Heart right ventricle (tissue), 16 donors: ENCODE measurements around the gene KCNAB3. TPM values are rescaled to one million over a fixed set of nuclear protein-coding genes. Genes with fewer than 3 reads are reported as not detected.

Experiments
- ATAC-seq, 8 donors: fragments of 200-7000 bp; cut with Tn5 transposase; one replicate each; pipeline ENCODE4 v1.9.1; 2020; ENCODE audit warnings: mild to moderate bottlenecking in 8 of 8, moderate library complexity in 8 of 8, moderate number of reproducible peaks in 1 of 8
- DNase-seq, 2 donors: peaks; one replicate each; pipeline ENCODE4 v3.0.0-alpha.2; 2020
- H3K27ac ChIP-seq, 10 donors: fragments of 200-600 bp; sonication (generic) in 2 of 10; one replicate each; pipeline versions ENCODE4 v1.5.0 to v1.8.0; 2020 to 2022; ENCODE audit warnings: mild to moderate bottlenecking in 3 of 10
- H3K27me3 ChIP-seq, 7 donors: fragments of 200-600 bp; one replicate each; pipeline ENCODE4 v1.8.0; 2021 to 2022; ENCODE audit warnings: mild to moderate bottlenecking in 2 of 7
- H3K36me3 ChIP-seq, 9 donors: fragments of 200-600 bp; sonication (generic) in 1 of 9; one replicate each; pipeline versions ENCODE4 v1.5.0 to v1.8.0; 2020 to 2022; ENCODE audit warnings: mild to moderate bottlenecking in 2 of 9
- H3K4me1 ChIP-seq, 9 donors: fragments of 200-600 bp; sonication (generic) in 1 of 9; one replicate each; pipeline versions ENCODE4 v1.5.0 to v1.8.0; 2020 to 2022; ENCODE audit warnings: mild to moderate bottlenecking in 4 of 9
- H3K4me3 ChIP-seq, 10 donors: fragments of 200-600 bp; sonication (generic) in 2 of 10; one replicate each; pipeline versions ENCODE4 v1.5.0 to v1.8.0; 2020 to 2022; ENCODE audit warnings: mild to moderate bottlenecking in 7 of 10, moderate library complexity in 2 of 10
- H3K9me3 ChIP-seq, 11 donors: fragments of 200-600 bp in 10 of 11; sonication (generic) in 2 of 11; one replicate each; pipeline versions ENCODE4 v1.5.0 to v1.8.0; 2013 to 2022; ENCODE audit warnings: mild to moderate bottlenecking in 2 of 11, control low read depth in 1 of 11, moderate library complexity in 1 of 11
- CTCF ChIP-seq, 9 donors: fragments of 200-600 bp; sonication (generic) in 2 of 9; IDR thresholded peaks; one replicate each; pipeline versions ENCODE4 v1.5.0 to v1.8.0; 2021 to 2022; ENCODE audit warnings: antibody characterized with exemption in 9 of 9, mild to moderate bottlenecking in 5 of 9, moderate library complexity in 1 of 9
- WGBS, 2 donors: extraction: QIAGEN DNeasy Blood & Tissue Kit; methylation state at CpG; one replicate each; pipeline ENCODE4 v1.1.7; 2013; ENCODE audit warnings: inconsistent platforms in 1 of 2; 5-methylcytosine and 5-hydroxymethylcytosine counted together
- intact Hi-C, 10 donors: fragments of 100-400 bp; cut with DNase I; formaldehyde crosslinking; loops; one replicate each; pipeline versions ENCODE4 v1.11.1 to v1.14.2; 2022
- polyA plus RNA-seq, 2 donors: library from polyadenylated mRNA; stranded (reverse); fragments of 200-250 nt; gene quantifications; one replicate each; pipeline ENCODE4 v1.2.3, GENCODE V29; 2013
- total RNA-seq, 10 donors: library from RNA; stranded (reverse); fragmentation: NEBNext Ultra II Directional in 3 of 10; extraction: Animal tissue kit (Norgen Biotek cat#: 25700) in 3 of 10; gene quantifications; one replicate each; pipeline versions ENCODE4 v1.2.1 to v1.2.4, GENCODE V29; 2021 to 2023
- donor health status: Arrhythmogenic right ventricular cardiomyopathy.
- donor health status: ischemic (EF 13 %, LVEDD 7.1; RV severe dilation, severe dysfunction).
- donor health status: healthy with polysubstance abuse.
- donor health status: DM: no; HTN: yes; CAD: no.
- donor health status: DM: no; HTN: no; CAD: no.
- donor health status: ischemic (EF 25% LVEDD 6.9; RV normal size, moderate dysfunction).
- donor health status: ischemic (EF 25% LVEDD 5.7; RV mildly dilated, moderate dysfunction).
- donor health status: healthy.
- donor health status: DM: yes; HTN: yes; CAD: no.
- donor health status: Ischemic cardiomyopathy.
- donor health status: ischemic (EF 35%, LVEDD 5.7; RV mildly dilated, moderate dysfunction).
- donor health status: nonischemic (EF 11% LVEDD 7.7; RV severe dilation, severe dysfunction).
- donor health status: DM: yes; HTN: yes; CAD: no.
- donor health status: PGD.
- donor health status: ischemic (EF 29% LVEDD 5.4; RV normal size, mild dysfunction).
- donor health status: nonischemic (EF 23%, LVEDD 6.1; RV moderate dilation, normal function).

The KCNAB3 gene
- total and polyA plus RNA-seq, 12 donors: 0.11 to 1.5 (median 0.39) TPM

- peaks cover 19 to 79% (median 58%) of the 10 kb centered on the region in 9 donors for H3K4me1 ChIP-seq
- peak overlapping the region; percentile 40 to 96 (median 78) for H3K4me3 ChIP-seq
- H3K27me3 ChIP-seq: no peaks in the 10 kb centered on the region
- DNase-seq (peak in 1 of 2 donors; percentile 26), ATAC-seq (no peak)
- WGBS, 2 donors: 5 to 8% methylated on average over 30 of the region's 30 CpGs
- peak in 1 of 9 donors; percentile 2 for TF ChIP-seq CTCF (IDR thresholded peaks at IDR 0.05)
- intact Hi-C loops: loop anchor here in 3 of 10 donors (2.0 to 5.0 kb wide), 3 partner anchors 30 to 54 kb away; partner anchors contain the start of genes NAA38 (in 2 of the 3), CNTROB (in 1 of the 3), KDM6B (in 1 of the 3) and TRAPPC1 (in 1 of the 3)
- peaks cover 0 to 19% (median 0%) of the 10 kb centered on the region in 9 donors for H3K36me3 ChIP-seq
- no peaks in the 10 kb centered on the region for H3K9me3 ChIP-seq
- H3K27ac ChIP-seq: peak overlapping the region in 9 of 10 donors; percentile 81 to 98 (median 92)
Measured at GRCh38 chr17:7886227-7887037, 43.2 kb downstream of the KCNAB3 start.

- ATAC-seq (peak in 1 of 8 donors; percentile 0), DNase-seq (peak; percentile 25 to 47)
- WGBS, 2 donors: 1% methylated on average over 41 to 56 of the region's 64 CpGs
- peaks cover 19 to 83% (median 65%) of the 10 kb centered on the region in 9 donors for H3K4me1 ChIP-seq
- peak overlapping the region; percentile 40 to 96 (median 78) for H3K4me3 ChIP-seq
- intact Hi-C loops: loop anchor here in 3 of 10 donors (2.0 to 5.0 kb wide), 3 partner anchors 29 to 53 kb away; partner anchors contain the start of genes NAA38 (in 2 of the 3), CNTROB (in 1 of the 3), KDM6B (in 1 of the 3) and TRAPPC1 (in 1 of the 3)
- peak in 1 of 9 donors; percentile 10 for TF ChIP-seq CTCF (IDR thresholded peaks at IDR 0.05)
- peak overlapping the region; percentile 6 to 98 (median 92) for H3K27ac ChIP-seq
- peaks cover 0 to 17% (median 2%) of the 10 kb centered on the region in 9 donors for H3K36me3 ChIP-seq
- no peaks in the 10 kb centered on the region for H3K9me3 ChIP-seq
- no peaks in the 10 kb centered on the region for H3K27me3 ChIP-seq
Measured at GRCh38 chr17:7885367-7886226, 44.1 kb downstream of the KCNAB3 start.

GRCh38 chr17:7884581-7885366 lies 44.9 kb downstream of the KCNAB3 start:
- Histone ChIP-seq H3K9me3 (no peaks in the 10 kb centered on the region), H3K27me3 (no peaks in the 10 kb centered on the region), H3K36me3 (peaks cover 0 to 22% (median 10%) of the 10 kb centered on the region in 9 donors), H3K4me3 (peak overlapping the region; percentile 40 to 96 (median 78)), H3K27ac (peak overlapping the region; percentile 6 to 98 (median 92)), H3K4me1 (peaks cover 18 to 83% (median 62%) of the 10 kb centered on the region in 9 donors)
- WGBS, 2 donors: 5 to 7% methylated on average over 11 to 78 of the region's 100 CpGs
- intact Hi-C loops: loop anchor here in 2 of 10 donors (5.0 kb wide), 2 partner anchors 48 to 52 kb away; partner anchors contain the start of genes CNTROB (in 1 of the 2), KDM6B (in 1 of the 2) and TRAPPC1 (in 1 of the 2)
- DNase-seq (peak in 1 of 2 donors; percentile 27), ATAC-seq (no peak)
- TF ChIP-seq CTCF (IDR thresholded peaks at IDR 0.05): no peak
